Keratinocyte (primary cell): ENCODE results near the gene TBC1D2. TPM values are rescaled to one million over a fixed set of nuclear protein-coding genes. Genes with fewer than 3 reads are reported as not detected.

Experiments used
- DNase-seq: peaks from one replicate; pipeline ENCODE4 v3.0.0-alpha.2; 2011; ENCODE audit warnings: low read depth, missing footprints, low spot score
- FAIRE-seq: peaks from 2 replicates; lab custom pipeline; 2011; peaks lifted over from hg19 to GRCh38; lab: Jason Lieb, UNC
- H2AFZ ChIP-seq: 2 replicates; pipeline ENCODE4 v1.6.0; 2012; ENCODE audit warnings: low read length, control low read depth, inconsistent platforms; ENCODE audit not compliant: control insufficient read depth
- H3K27ac ChIP-seq: 2 replicates; pipeline ENCODE4 v1.5.1; 2011; ENCODE audit warnings: low read length; ENCODE audit not compliant: control insufficient read depth, insufficient read depth
- H3K27me3 ChIP-seq: 3 replicates; pipeline ENCODE4 v1.6.0; 2011; ENCODE audit warnings: low read length; ENCODE audit not compliant: control insufficient read depth, insufficient read depth; ENCODE audit errors: extremely low read depth
- H3K36me3 ChIP-seq, 2 experiments: 2 replicates in 1 of 2; 3 replicates in 1 of 2; pipeline ENCODE4 v1.5.1; 2011; ENCODE audit warnings: low read length in 2 of 2, mild to moderate bottlenecking in 1 of 2; ENCODE audit not compliant: control insufficient read depth in 2 of 2, insufficient read depth in 2 of 2; ENCODE audit errors: extremely low read depth in 1 of 2
- H3K4me1 ChIP-seq: 3 replicates; pipeline ENCODE4 v1.5.1; 2011; ENCODE audit warnings: low read length; ENCODE audit not compliant: control insufficient read depth, insufficient read depth; ENCODE audit errors: extremely low read depth
- H3K4me2 ChIP-seq: 3 replicates; pipeline ENCODE4 v1.6.0; 2011; ENCODE audit warnings: low read depth, low read length; ENCODE audit not compliant: control insufficient read depth, insufficient read depth; ENCODE audit errors: extremely low read depth
- H3K4me3 ChIP-seq, 3 experiments: fragments of 200-600 bp in 1 of 3; sonication (generic) in 1 of 3; 2 replicates in 2 of 3; 3 replicates in 1 of 3; pipeline ENCODE4 v1.5.1; 2011 to 2016; ENCODE audit warnings: low read length in 3 of 3, mild to moderate bottlenecking in 3 of 3, control low read depth in 2 of 3, inconsistent platforms in 1 of 3, low read depth in 1 of 3, mixed read lengths in 1 of 3, mixed run types in 1 of 3, moderate library complexity in 1 of 3; ENCODE audit not compliant: control insufficient read depth in 2 of 3, insufficient read depth in 2 of 3; ENCODE audit errors: extremely low read depth in 1 of 3
- H3K79me2 ChIP-seq: 2 replicates; pipeline ENCODE4 v1.6.0; 2012; ENCODE audit warnings: low read length; ENCODE audit not compliant: control insufficient read depth, insufficient read depth
- H3K9ac ChIP-seq: 3 replicates; pipeline ENCODE4 v1.6.0; 2011; ENCODE audit warnings: low read length; ENCODE audit not compliant: control insufficient read depth, insufficient read depth; ENCODE audit errors: extremely low read depth
- H3K9me1 ChIP-seq: 3 replicates; pipeline ENCODE4 v1.6.0; 2011; ENCODE audit warnings: low read length; ENCODE audit not compliant: control insufficient read depth, insufficient read depth; ENCODE audit errors: extremely low read depth
- H3K9me3 ChIP-seq: 2 replicates; pipeline ENCODE4 v1.5.1; 2012; ENCODE audit warnings: low read depth, low read length; ENCODE audit not compliant: control insufficient read depth
- H4K20me1 ChIP-seq: 3 replicates; pipeline ENCODE4 v1.6.0; 2011; ENCODE audit warnings: low read length; ENCODE audit not compliant: control insufficient read depth, insufficient read depth; ENCODE audit errors: extremely low read depth
- EZH2 ChIP-seq: IDR thresholded peaks from one replicate; pipeline ENCODE4 v1.6.1; 2012; ENCODE audit warnings: inconsistent platforms, mild to moderate bottlenecking, low read length, moderate library complexity
- dilution Hi-C: fragments of 300-500 bp; cut with MboI; formaldehyde crosslinking; loops from one replicate; pipeline ENCODE4 v1.7.0; 2020; ENCODE audit warnings: low sequenced_read_pairs; ENCODE audit not compliant: extremely low pct_ligation_motif_present
- polyA minus RNA-seq, 3 experiments: library from RNA; depleted of rRNA, polyadenylated mRNA; stranded (reverse); fragments of >200 nt; gene quantifications; 1 replicate in 1 of 3; 2 replicates in 1 of 3; 3 replicates in 1 of 3; pipeline ENCODE4 v1.2.3, GENCODE V29; 2011
- polyA plus RNA-seq, 5 experiments: library from polyadenylated mRNA; depleted of rRNA in 3 of 5; stranded (reverse) in 3 of 5; stranded (forward) in 1 of 5; unstranded in 1 of 5; fragments of >200 nt; gene quantifications; 1 replicate in 1 of 5; 2 replicates in 3 of 5; 3 replicates in 1 of 5; pipeline versions ENCODE4 v1.2.1 to v1.2.3, GENCODE V29; 2011 to 2012; ENCODE audit warnings: missing spikeins in 2 of 5, low read depth in 1 of 5, low replicate concordance in 1 of 5
- TF ChIP-seq, protein P1 (sequence below), 3 experiments: IDR thresholded peaks in 1 of 3; conservative IDR thresholded peaks in 1 of 3; optimal IDR thresholded peaks in 1 of 3; 2 replicates in 2 of 3; 3 replicates in 1 of 3; pipeline versions ENCODE3 to v1.5.1; 2011; ENCODE audit warnings: low read length in 3 of 3, mild to moderate bottlenecking in 3 of 3, moderate library complexity in 2 of 3, control low read depth in 1 of 3, inconsistent platforms in 1 of 3; ENCODE audit not compliant: insufficient read depth in 2 of 3; ENCODE audit errors: extremely low read depth in 1 of 3

Gene TBC1D2, protein sequence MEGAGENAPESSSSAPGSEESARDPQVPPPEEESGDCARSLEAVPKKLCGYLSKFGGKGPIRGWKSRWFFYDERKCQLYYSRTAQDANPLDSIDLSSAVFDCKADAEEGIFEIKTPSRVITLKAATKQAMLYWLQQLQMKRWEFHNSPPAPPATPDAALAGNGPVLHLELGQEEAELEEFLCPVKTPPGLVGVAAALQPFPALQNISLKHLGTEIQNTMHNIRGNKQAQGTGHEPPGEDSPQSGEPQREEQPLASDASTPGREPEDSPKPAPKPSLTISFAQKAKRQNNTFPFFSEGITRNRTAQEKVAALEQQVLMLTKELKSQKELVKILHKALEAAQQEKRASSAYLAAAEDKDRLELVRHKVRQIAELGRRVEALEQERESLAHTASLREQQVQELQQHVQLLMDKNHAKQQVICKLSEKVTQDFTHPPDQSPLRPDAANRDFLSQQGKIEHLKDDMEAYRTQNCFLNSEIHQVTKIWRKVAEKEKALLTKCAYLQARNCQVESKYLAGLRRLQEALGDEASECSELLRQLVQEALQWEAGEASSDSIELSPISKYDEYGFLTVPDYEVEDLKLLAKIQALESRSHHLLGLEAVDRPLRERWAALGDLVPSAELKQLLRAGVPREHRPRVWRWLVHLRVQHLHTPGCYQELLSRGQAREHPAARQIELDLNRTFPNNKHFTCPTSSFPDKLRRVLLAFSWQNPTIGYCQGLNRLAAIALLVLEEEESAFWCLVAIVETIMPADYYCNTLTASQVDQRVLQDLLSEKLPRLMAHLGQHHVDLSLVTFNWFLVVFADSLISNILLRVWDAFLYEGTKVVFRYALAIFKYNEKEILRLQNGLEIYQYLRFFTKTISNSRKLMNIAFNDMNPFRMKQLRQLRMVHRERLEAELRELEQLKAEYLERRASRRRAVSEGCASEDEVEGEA
- polyA plus RNA-seq (59.2 to 110 TPM (median 73.2 TPM) in 3 replicates), polyA minus RNA-seq (88.4 to 139 TPM (median 131 TPM) in 3 replicates)
- polyA plus RNA-seq (2011; ENCODE audit: low read depth), result 66.9 TPM
- 59.8 and 88.4 TPM in 2 replicates for polyA plus RNA-seq (2011; cell fraction: cytosol; rRNA removed)
- 113 and 139 TPM in 2 replicates for polyA plus RNA-seq (2011; cell fraction: nucleus; rRNA removed)
- polyA plus RNA-seq (2012; ENCODE audit: low replicate concordance), result 89.1 and 89.3 TPM in 2 replicates
- 166 TPM for polyA minus RNA-seq (2011; cell fraction: cytosol; rRNA and poly(A)+ RNA removed)
- 86.6 and 94.1 TPM in 2 replicates for polyA minus RNA-seq (2011; cell fraction: nucleus; rRNA and poly(A)+ RNA removed)

DNA sequence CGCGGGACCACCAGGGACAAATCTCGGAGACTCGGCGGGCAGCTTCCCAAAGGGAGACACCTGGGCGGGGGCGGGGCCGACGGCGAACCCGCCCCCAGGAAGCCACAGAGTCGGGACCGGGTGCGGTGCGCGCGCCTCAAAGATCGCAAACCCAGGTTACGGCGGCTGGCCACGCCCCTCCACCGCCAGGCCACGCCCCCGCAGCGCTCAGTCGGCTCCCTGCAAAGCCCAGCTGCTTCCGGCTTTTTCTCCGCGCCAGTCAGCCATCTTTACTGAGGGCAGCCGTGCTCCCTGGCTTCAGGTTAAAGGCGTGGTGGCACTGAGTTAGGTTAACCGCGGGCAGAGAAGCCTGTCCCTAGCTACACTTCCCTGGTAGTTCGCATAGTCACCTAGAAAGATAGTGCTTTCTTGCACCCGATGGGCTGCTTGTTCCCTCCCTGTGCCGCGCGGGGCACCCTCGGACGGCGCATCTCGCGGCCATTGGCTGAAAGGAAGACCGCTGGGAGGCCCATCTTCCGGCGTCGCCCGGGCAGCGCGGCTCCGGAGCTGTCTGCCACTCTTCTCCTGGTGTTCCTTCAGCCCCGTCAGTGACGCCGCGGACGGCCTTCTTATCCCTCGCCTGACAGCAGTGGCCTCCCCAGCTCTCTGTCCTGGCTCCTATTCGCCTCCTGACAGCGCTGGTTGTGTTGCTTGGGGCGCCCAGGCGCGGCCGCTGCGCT lies at the start of gene TBC1D2:
Gene TBC1D2, minus strand, starts transcription at position 72 of the 719 bp plus-strand sequence. CDS start 108 bp downstream, outside the sequence.
- H3K4me1 ChIP-seq, result peaks cover 33% of the 10 kb centered on the region
- H3K4me3 ChIP-seq, result peak within 1 kb of the TSS; percentile 77 to 93 (median 91)

DNA sequence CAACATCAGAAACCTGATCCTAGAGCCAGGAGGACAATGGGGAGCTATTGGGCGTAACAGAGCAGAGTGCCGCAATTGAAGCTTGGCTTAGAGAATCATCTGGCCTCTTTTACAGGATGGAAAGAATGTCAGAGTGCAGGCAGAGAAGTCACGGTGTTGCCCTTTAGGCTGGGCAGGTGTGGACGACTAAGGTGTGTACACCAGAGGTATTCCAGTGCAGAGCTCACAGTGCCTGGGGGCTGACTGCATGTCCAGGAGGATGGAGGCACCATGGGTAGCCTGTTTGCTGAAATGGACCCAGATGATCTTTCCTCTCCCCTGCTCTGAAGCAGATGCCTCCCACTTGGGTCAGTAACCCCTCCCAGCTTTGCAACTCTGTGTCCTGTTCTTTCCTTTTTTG lies 48.9 kb upstream of the TBC1D2 start:
- no peaks in the 10 kb centered on the region for H4K20me1 ChIP-seq
- H3K4me3 ChIP-seq, result no peak overlapping the region
- H3K27ac ChIP-seq, result no peak overlapping the region
- FAIRE-seq (no peak), DNase-seq (no peak)
- no peaks in the 10 kb centered on the region for H3K9me3 ChIP-seq
- H3K4me2 ChIP-seq, result no peak overlapping the region
- no peak overlapping the region for H3K9ac ChIP-seq
- TF ChIP-seq, protein P1, sequence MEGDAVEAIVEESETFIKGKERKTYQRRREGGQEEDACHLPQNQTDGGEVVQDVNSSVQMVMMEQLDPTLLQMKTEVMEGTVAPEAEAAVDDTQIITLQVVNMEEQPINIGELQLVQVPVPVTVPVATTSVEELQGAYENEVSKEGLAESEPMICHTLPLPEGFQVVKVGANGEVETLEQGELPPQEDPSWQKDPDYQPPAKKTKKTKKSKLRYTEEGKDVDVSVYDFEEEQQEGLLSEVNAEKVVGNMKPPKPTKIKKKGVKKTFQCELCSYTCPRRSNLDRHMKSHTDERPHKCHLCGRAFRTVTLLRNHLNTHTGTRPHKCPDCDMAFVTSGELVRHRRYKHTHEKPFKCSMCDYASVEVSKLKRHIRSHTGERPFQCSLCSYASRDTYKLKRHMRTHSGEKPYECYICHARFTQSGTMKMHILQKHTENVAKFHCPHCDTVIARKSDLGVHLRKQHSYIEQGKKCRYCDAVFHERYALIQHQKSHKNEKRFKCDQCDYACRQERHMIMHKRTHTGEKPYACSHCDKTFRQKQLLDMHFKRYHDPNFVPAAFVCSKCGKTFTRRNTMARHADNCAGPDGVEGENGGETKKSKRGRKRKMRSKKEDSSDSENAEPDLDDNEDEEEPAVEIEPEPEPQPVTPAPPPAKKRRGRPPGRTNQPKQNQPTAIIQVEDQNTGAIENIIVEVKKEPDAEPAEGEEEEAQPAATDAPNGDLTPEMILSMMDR (optimal IDR thresholded peaks at IDR 0.05 in 1 of 3, IDR thresholded peaks at IDR 0.05 in 1 of 3, conservative IDR thresholded peaks at IDR 0.05 in 1 of 3; ENCODE audit: extremely low read depth in 1 of 3, insufficient read depth in 2 of 3, low read length in 3 of 3), result no peak
- TF ChIP-seq EZH2, result no peak
- H2AFZ ChIP-seq, result no peak overlapping the region
- dilution Hi-C loops, result no loop called here
- peaks cover 10% of the 10 kb centered on the region for H3K4me1 ChIP-seq
- no peaks in the 10 kb centered on the region for H3K79me2 ChIP-seq
- H3K27me3 ChIP-seq, result no peaks in the 10 kb centered on the region
- no peaks in the 10 kb centered on the region for H3K36me3 ChIP-seq
- no peaks in the 10 kb centered on the region for H3K9me1 ChIP-seq

More for the DNA sequence above, at the start of gene TBC1D2:
- Histone ChIP-seq H3K9me1 (no peaks in the 10 kb centered on the region), H3K9ac (peak within 1 kb of the TSS; percentile 82), H3K27ac (peak within 1 kb of the TSS; percentile 83), H3K27me3 (no peaks in the 10 kb centered on the region), H3K4me2 (peak within 1 kb of the TSS; percentile 97), H4K20me1 (no peaks in the 10 kb centered on the region), H3K9me3 (no peaks in the 10 kb centered on the region), H2AFZ (peak within 1 kb of the TSS; percentile 95), H3K79me2 (peaks cover 42% of the 10 kb centered on the region), H3K36me3 (peaks cover 4 to 13% of the 10 kb centered on the region in 2 experiments)
- no peak for TF ChIP-seq EZH2
- TF ChIP-seq, protein P1 (optimal IDR thresholded peaks at IDR 0.05 in 1 of 3, IDR thresholded peaks at IDR 0.05 in 1 of 3, conservative IDR thresholded peaks at IDR 0.05 in 1 of 3; ENCODE audit: extremely low read depth in 1 of 3, insufficient read depth in 2 of 3, low read length in 3 of 3), result peak in 2 of 3 experiments; percentile 24 to 32
- no peak for DNase-seq
- dilution Hi-C loops, result no loop called here
- no peak for FAIRE-seq
